Lung (tissue), 12 donors: ENCODE data around the gene LSR. TPM values are rescaled to one million over a fixed set of nuclear protein-coding genes. Genes with fewer than 3 reads are reported as not detected.

Source experiments
- ATAC-seq: fragments of 200-7000 bp; cut with Tn5 transposase; one replicate; pipeline ENCODE4 v1.9.1; 2020; ENCODE audit warnings: moderate number of reproducible peaks; ENCODE audit not compliant: insufficient read depth, low FRiP score
- DNase-seq, 3 donors: peaks; one replicate each; pipeline ENCODE4 v3.0.0-alpha.2; 2013 to 2017
- H3K27ac ChIP-seq, 2 donors: one replicate each; pipeline ENCODE4 v1.5.1; 2013; ENCODE audit warnings: mild to moderate bottlenecking in 2 of 2, moderate library complexity in 2 of 2, control low read depth in 1 of 2, inconsistent platforms in 1 of 2, low read depth in 1 of 2, low read length in 1 of 2
- H3K27me3 ChIP-seq, 3 donors: one replicate each; pipeline ENCODE4 v1.5.1; 2013; ENCODE audit warnings: low read length in 2 of 3; ENCODE audit not compliant: control insufficient read depth in 3 of 3, insufficient read depth in 3 of 3
- H3K36me3 ChIP-seq, 4 donors: one replicate each; pipeline ENCODE4 v1.5.1; 2013; ENCODE audit warnings: low read length in 4 of 4, mild to moderate bottlenecking in 1 of 4, moderate library complexity in 1 of 4; ENCODE audit not compliant: control insufficient read depth in 4 of 4, insufficient read depth in 4 of 4
- H3K4me1 ChIP-seq, 5 donors: one replicate each; pipeline ENCODE4 v1.5.1; 2013; ENCODE audit warnings: low read length in 5 of 5, mild to moderate bottlenecking in 2 of 5, moderate library complexity in 1 of 5; ENCODE audit not compliant: control insufficient read depth in 5 of 5, insufficient read depth in 5 of 5
- H3K4me3 ChIP-seq: one replicate; pipeline ENCODE4 v1.5.1; 2013; ENCODE audit warnings: mild to moderate bottlenecking, control low read depth, moderate library complexity
- H3K9ac ChIP-seq, 2 donors: one replicate each; pipeline ENCODE4 v1.5.1; 2013; ENCODE audit warnings: low read length in 2 of 2, control low read depth in 1 of 2; ENCODE audit not compliant: insufficient read depth in 1 of 2
- H3K9me3 ChIP-seq, 4 donors: one replicate each; pipeline ENCODE4 v1.5.1; 2013; ENCODE audit warnings: low read length in 3 of 4, mild to moderate bottlenecking in 1 of 4, moderate library complexity in 1 of 4; ENCODE audit not compliant: control insufficient read depth in 4 of 4, insufficient read depth in 3 of 4
- CTCF ChIP-seq: IDR thresholded peaks from 2 replicates; pipeline ENCODE4 v1.5.1; 2012; ENCODE audit warnings: mild to moderate bottlenecking; ENCODE audit errors: control extremely low read depth, extremely low read depth
- WGBS, 2 donors: extraction: QIAGEN DNeasy Blood & Tissue Kit; methylation state at CpG; one replicate each; pipeline ENCODE4 v1.1.7; 2013; 5-methylcytosine and 5-hydroxymethylcytosine counted together
- polyA plus RNA-seq, 2 donors: library from polyadenylated mRNA; stranded (reverse); fragments of 200-250 nt; gene quantifications; one replicate each; pipeline ENCODE4 v1.2.1, GENCODE V29; 2013
- total RNA-seq, 2 donors: library from RNA; depleted of rRNA in 1 of 2; stranded (reverse); fragments of >200 nt in 1 of 2; gene quantifications; one replicate each; pipeline ENCODE4 v1.2.1, GENCODE V29; 2014 to 2021
- donor health status: control.
- donor health status: control.
- donor health status: Bipolar disorder and iron deficiency.
- donor health status: healthy.
- donor health status: DM: yes; HTN: yes; CAD: no.

The LSR gene
- total and polyA plus RNA-seq, 4 donors = 30.8 to 82.0 (median 68.7) TPM

- H3K27ac ChIP-seq = no peak overlapping the region
- H3K9me3 ChIP-seq = no peaks in the 10 kb centered on the region
- H3K9ac ChIP-seq = no peak overlapping the region
- ATAC-seq (no peak), DNase-seq (no peak)
- peaks cover 0 to 29% (median 10%) of the 10 kb centered on the region in 5 donors for H3K4me1 ChIP-seq
- no peak for TF ChIP-seq CTCF
- WGBS, 2 donors = 96 to 97% methylated on average over 28 of the region's 28 CpGs
- peaks cover 3 to 49% (median 24%) of the 10 kb centered on the region in 4 donors for H3K36me3 ChIP-seq
- H3K4me3 ChIP-seq = no peak overlapping the region
- no peaks in the 10 kb centered on the region for H3K27me3 ChIP-seq
These were observed 28.0 kb downstream of the LSR start for GRCh38 chr19:35276706-35277281.

GRCh38 chr19:35278578-35279284 lies 29.9 kb downstream of the LSR start:
- H3K36me3 ChIP-seq = peaks cover 3 to 34% (median 19%) of the 10 kb centered on the region in 4 donors
- TF ChIP-seq CTCF = no peak
- H3K9me3 ChIP-seq = no peaks in the 10 kb centered on the region
- peaks cover 0 to 36% (median 11%) of the 10 kb centered on the region in 5 donors for H3K4me1 ChIP-seq
- no peak overlapping the region for H3K4me3 ChIP-seq
- 92 to 95% methylated on average over 44 to 45 of the region's 45 CpGs for WGBS, 2 donors
- H3K27ac ChIP-seq = no peak overlapping the region
- DNase-seq = no peak
- peaks cover 0 to 9% (median 0%) of the 10 kb centered on the region in 3 donors for H3K27me3 ChIP-seq
- ATAC-seq = no peak
- H3K9ac ChIP-seq = no peak overlapping the region

- no peak overlapping the region for H3K4me3 ChIP-seq
- 86 to 91% methylated on average over 11 of the region's 11 CpGs for WGBS, 2 donors
- H3K27ac ChIP-seq = no peak overlapping the region
- TF ChIP-seq CTCF = no peak
- H3K9me3 ChIP-seq = no peaks in the 10 kb centered on the region
- H3K9ac ChIP-seq = no peak overlapping the region
- peaks cover 0 to 36% (median 11%) of the 10 kb centered on the region in 5 donors for H3K4me1 ChIP-seq
- H3K27me3 ChIP-seq = peaks cover 0 to 9% (median 0%) of the 10 kb centered on the region in 3 donors
- DNase-seq (no peak), ATAC-seq (no peak)
- peaks cover 3 to 29% (median 17%) of the 10 kb centered on the region in 4 donors for H3K36me3 ChIP-seq
These were observed 30.6 kb downstream of the LSR start for GRCh38 chr19:35279374-35279773.
